ENCODE measurements around the gene ELOVL6. TPM values are rescaled to one million over a fixed set of nuclear protein-coding genes. Genes with fewer than 3 reads are reported as not detected.

ELOVL6 gene
- total and polyA plus RNA-seq, 3 donors from 2014 or later, result 1.3 to 3.5 (median 1.5) TPM

- intact Hi-C loops (cut with DNase I; ENCODE audit: low total_unique reads), result no loop called here
- Histone ChIP-seq H3K36me3 (ENCODE audit: low read depth, missing control alignments) (no peaks in the 10 kb centered on the region), H3K4me3 (no peak overlapping the region), H3K9me3 (no peaks in the 10 kb centered on the region), H3K27me3 (no peaks in the 10 kb centered on the region), H3K27ac (no peak overlapping the region), H3K4me1 (no peaks in the 10 kb centered on the region)
- 84 to 88% methylated on average over 3 of the region's 3 CpGs for WGBS, 2 donors
- TF ChIP-seq POLR2A (IDR thresholded peaks at IDR 0.05) (no peak), CTCF (IDR thresholded peaks at IDR 0.05) (no peak)
- DNase-seq, result no peak
Observed at GRCh38 chr4:110181890-110182289, 16.5 kb downstream of the ELOVL6 start.

GRCh38 chr4:110175634-110176033 lies 22.8 kb downstream of the ELOVL6 start:
- H3K27ac ChIP-seq, result no peak overlapping the region
- TF ChIP-seq POLR2A (IDR thresholded peaks at IDR 0.05) (no peak), CTCF (IDR thresholded peaks at IDR 0.05) (no peak)
- no peaks in the 10 kb centered on the region for H3K36me3 ChIP-seq (ENCODE audit: low read depth, missing control alignments)
- no peaks in the 10 kb centered on the region for H3K9me3 ChIP-seq
- no peaks in the 10 kb centered on the region for H3K4me1 ChIP-seq
- intact Hi-C loops (cut with DNase I; ENCODE audit: low total_unique reads), result no loop called here
- no peak for DNase-seq
- H3K4me3 ChIP-seq, result no peak overlapping the region
- no peaks in the 10 kb centered on the region for H3K27me3 ChIP-seq

DNA sequence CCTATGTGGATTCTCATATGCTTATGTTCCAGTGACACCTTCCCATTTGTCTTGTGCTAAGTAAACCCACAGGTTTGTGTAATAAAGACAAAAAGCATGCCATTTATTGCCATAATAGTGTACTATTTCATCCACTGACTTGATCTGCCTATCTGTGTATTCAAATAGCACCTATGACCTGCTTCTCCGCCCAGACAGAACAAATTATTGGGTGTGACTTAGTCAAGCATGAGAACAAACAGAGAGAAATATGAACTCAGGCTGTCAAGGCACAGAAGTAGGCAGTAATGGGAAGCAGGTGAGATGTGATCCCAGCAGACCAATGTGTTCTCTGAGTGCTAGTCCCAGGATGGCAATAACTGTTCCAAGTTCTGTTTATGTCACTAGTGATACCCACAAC lies 25.4 kb downstream of the ELOVL6 start:
- no peak for DNase-seq
- TF ChIP-seq POLR2A (IDR thresholded peaks at IDR 0.05), result no peak
- no peak for TF ChIP-seq CTCF (IDR thresholded peaks at IDR 0.05)
- WGBS, 2 donors, result 89 to 93% methylated on average over 1 of the region's 1 CpG
- Histone ChIP-seq H3K4me3 (no peak overlapping the region), H3K27ac (no peak overlapping the region), H3K27me3 (no peaks in the 10 kb centered on the region), H3K36me3 (ENCODE audit: low read depth, missing control alignments) (no peaks in the 10 kb centered on the region), H3K9me3 (no peaks in the 10 kb centered on the region), H3K4me1 (no peaks in the 10 kb centered on the region)
- intact Hi-C loops (cut with DNase I; ENCODE audit: low total_unique reads), result no loop called here

GRCh38 chr4:110171971-110172370 lies 26.4 kb downstream of the ELOVL6 start:
- Histone ChIP-seq H3K27ac (no peak overlapping the region), H3K4me1 (no peaks in the 10 kb centered on the region), H3K36me3 (ENCODE audit: low read depth, missing control alignments) (no peaks in the 10 kb centered on the region), H3K9me3 (no peaks in the 10 kb centered on the region), H3K27me3 (no peaks in the 10 kb centered on the region), H3K4me3 (no peak overlapping the region)
- intact Hi-C loops (cut with DNase I; ENCODE audit: low total_unique reads), result no loop called here
- TF ChIP-seq POLR2A (IDR thresholded peaks at IDR 0.05) (no peak), CTCF (IDR thresholded peaks at IDR 0.05) (no peak)
- WGBS, 2 donors, result 88 to 91% methylated on average over 1 of the region's 1 CpG
- DNase-seq, result no peak

- TF ChIP-seq CTCF (IDR thresholded peaks at IDR 0.05) (no peak), POLR2A (IDR thresholded peaks at IDR 0.05) (no peak)
- no peaks in the 10 kb centered on the region for H3K9me3 ChIP-seq
- intact Hi-C loops (cut with DNase I; ENCODE audit: low total_unique reads), result no loop called here
- no peaks in the 10 kb centered on the region for H3K36me3 ChIP-seq (ENCODE audit: low read depth, missing control alignments)
- no peak for DNase-seq
- H3K27me3 ChIP-seq, result no peaks in the 10 kb centered on the region
- no peak overlapping the region for H3K27ac ChIP-seq
- no peak overlapping the region for H3K4me3 ChIP-seq
- WGBS, 2 donors, result 98 to 100% methylated on average over 3 of the region's 3 CpGs
- H3K4me1 ChIP-seq, result no peaks in the 10 kb centered on the region
Observed at GRCh38 chr4:110170861-110171260, 27.6 kb downstream of the ELOVL6 start.

Data from testis (tissue), 3 donors.